ENCODE results near the gene FAAP20. TPM values are rescaled to one million over a fixed set of nuclear protein-coding genes. Genes with fewer than 3 reads are reported as not detected.

Gene FAAP20
- total RNA-seq, 1 donor from 2014 or later, result 50.6 TPM

DNA sequence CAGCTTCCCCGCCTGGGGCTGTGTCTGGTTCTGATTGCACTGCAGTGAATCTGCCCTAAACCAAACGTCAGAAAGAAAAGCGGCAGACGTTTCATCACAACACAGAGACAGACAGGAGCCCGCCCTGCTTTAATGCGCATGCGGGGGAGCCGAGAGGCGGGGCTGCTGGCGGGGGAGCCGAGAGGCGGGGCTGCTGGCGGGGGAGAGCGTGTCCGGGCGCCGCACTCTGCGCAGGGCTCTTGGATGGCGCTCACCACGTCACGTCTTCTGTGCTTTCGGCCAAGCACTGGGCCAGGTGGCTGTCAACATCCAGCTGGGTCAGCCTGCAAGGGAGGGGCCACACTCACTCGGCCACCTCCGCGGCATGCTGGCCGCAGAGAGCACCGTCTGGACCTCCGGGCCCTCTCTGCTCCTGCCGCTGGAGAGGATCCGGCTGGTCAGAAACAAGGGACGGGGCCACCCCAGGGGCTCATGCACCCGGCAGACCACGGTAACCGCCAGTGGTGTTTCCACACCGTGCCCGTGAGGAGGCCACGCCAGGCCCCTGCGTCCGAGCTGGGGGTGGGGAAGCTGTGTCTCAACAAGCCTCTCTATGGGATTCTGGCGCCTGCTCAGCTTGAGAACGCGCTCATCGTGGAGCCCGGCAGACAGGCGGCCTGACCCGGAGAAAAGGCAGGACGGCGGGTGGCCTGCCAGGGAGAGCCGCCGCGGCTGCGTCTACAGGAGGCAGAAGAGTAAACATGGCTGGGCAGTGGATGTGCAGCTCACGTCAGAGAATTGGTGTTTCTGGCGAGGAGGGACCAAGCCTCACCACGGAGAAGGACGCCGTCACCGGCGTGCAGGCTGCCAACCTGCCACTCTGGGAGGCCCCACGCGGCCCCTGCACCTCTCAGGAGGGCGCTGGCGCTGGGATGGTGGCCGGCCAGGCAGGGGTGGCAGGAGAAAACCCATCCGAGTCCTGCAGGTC is 4.8 kb downstream of the FAAP20 start:
- TF ChIP-seq, protein P1, sequence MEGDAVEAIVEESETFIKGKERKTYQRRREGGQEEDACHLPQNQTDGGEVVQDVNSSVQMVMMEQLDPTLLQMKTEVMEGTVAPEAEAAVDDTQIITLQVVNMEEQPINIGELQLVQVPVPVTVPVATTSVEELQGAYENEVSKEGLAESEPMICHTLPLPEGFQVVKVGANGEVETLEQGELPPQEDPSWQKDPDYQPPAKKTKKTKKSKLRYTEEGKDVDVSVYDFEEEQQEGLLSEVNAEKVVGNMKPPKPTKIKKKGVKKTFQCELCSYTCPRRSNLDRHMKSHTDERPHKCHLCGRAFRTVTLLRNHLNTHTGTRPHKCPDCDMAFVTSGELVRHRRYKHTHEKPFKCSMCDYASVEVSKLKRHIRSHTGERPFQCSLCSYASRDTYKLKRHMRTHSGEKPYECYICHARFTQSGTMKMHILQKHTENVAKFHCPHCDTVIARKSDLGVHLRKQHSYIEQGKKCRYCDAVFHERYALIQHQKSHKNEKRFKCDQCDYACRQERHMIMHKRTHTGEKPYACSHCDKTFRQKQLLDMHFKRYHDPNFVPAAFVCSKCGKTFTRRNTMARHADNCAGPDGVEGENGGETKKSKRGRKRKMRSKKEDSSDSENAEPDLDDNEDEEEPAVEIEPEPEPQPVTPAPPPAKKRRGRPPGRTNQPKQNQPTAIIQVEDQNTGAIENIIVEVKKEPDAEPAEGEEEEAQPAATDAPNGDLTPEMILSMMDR (IDR thresholded peaks at IDR 0.05; ENCODE audit: insufficient read depth, low read length, poor library complexity, severe bottlenecking), result no peak
- Histone ChIP-seq H3K4me3 (ENCODE audit: low read depth, low read length) (peak overlapping the region; percentile 36), H3K27me3 (ENCODE audit: control insufficient read depth, insufficient read depth, low read length) (no peaks in the 10 kb centered on the region), H3K36me3 (ENCODE audit: control insufficient read depth, insufficient read depth, low read length) (no peaks in the 10 kb centered on the region)
- DNase-seq (ENCODE audit: low read depth), result peak; percentile 79

DNA sequence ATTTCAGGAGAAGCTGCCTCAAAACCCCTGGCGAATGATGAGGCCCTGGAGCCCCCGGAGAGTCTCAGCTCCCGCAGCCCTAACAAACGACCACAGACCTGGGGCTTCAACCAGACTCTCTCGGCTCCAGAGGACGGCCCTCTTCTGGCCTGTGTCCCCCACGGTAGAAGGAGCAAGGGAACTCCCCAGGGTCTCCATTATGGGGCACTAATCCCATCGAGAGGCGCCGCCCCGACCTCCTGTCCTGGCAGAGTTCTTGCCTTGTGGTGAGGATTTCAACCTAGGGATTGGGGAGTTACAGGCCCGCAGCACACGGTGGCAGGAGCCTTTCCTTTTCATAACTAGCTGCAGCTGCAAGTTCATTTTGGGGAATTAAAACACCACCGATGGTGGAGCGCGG is 6.2 kb downstream of the FAAP20 start:
- H3K27me3 ChIP-seq (ENCODE audit: control insufficient read depth, insufficient read depth, low read length), result no peaks in the 10 kb centered on the region
- no peak for DNase-seq (ENCODE audit: low read depth)
- H3K36me3 ChIP-seq (ENCODE audit: control insufficient read depth, insufficient read depth, low read length), result no peaks in the 10 kb centered on the region
- H3K4me3 ChIP-seq (ENCODE audit: low read depth, low read length), result no peak overlapping the region
- TF ChIP-seq, protein P1 (IDR thresholded peaks at IDR 0.05; ENCODE audit: insufficient read depth, low read length, poor library complexity, severe bottlenecking), result no peak

- DNase-seq (ENCODE audit: low read depth), result no peak
- Histone ChIP-seq H3K27me3 (ENCODE audit: control insufficient read depth, insufficient read depth, low read length) (no peaks in the 10 kb centered on the region), H3K36me3 (ENCODE audit: control insufficient read depth, insufficient read depth, low read length) (no peaks in the 10 kb centered on the region), H3K4me3 (ENCODE audit: low read depth, low read length) (no peak overlapping the region)
- TF ChIP-seq, protein P1 (IDR thresholded peaks at IDR 0.05; ENCODE audit: insufficient read depth, low read length, poor library complexity, severe bottlenecking), result no peak
Observed at GRCh38 chr1:2187619-2188018, 7.0 kb downstream of the FAAP20 start.

- no peak overlapping the region for H3K4me3 ChIP-seq (ENCODE audit: low read depth, low read length)
- TF ChIP-seq, protein P1 (IDR thresholded peaks at IDR 0.05; ENCODE audit: insufficient read depth, low read length, poor library complexity, severe bottlenecking), result no peak
Observed at GRCh38 chr1:2186901-2187300, 7.7 kb downstream of the FAAP20 start.

DNA sequence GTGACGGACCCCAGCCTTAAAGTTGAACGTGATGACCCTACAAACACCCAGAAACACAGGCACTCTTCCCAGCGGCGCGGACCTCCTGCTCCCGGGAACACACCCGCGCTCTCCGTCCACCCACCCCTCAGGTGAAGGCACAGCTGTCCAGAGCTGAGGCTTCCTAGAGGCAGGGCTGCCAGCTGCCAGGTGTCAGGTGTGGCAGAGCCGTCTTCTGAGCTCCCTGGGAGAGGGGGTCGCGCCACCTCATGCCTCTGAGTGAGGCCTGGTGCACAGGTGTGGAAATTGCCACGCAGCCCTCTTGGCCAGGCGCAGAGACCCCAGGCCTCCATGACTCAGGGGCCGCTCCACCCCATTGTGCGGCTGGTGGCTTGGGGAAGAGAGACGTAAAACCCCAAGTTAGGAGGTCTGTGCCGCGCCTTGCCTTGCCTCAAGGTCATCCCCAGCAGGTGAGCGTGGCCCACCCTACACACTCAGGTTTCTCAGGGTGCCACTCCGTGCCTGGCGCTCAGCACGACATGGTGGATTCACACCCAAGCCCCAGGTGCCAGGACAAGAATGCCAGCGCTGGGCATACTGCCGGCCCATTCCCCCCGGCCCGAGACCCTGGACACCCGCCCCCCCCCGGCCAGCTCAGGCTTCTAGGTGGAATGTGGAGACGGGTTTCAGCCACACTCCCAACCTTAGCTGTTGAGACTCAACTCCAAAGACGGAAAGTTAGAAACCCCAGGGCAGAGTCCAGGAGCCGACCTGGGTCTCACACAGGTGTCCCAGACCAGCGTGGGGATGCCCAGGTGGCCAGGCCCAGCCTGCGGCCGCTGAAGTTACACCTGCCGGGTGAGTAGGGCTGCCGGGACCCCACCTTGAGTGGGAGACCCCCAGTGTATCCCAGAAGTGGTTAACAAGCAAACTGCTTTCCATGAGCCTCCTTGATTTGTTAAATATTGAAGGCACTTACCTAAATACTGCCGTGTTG is 8.4 kb downstream of the FAAP20 start:
- Histone ChIP-seq H3K36me3 (ENCODE audit: control insufficient read depth, insufficient read depth, low read length) (no peaks in the 10 kb centered on the region), H3K27me3 (ENCODE audit: control insufficient read depth, insufficient read depth, low read length) (no peaks in the 10 kb centered on the region), H3K4me3 (ENCODE audit: low read depth, low read length) (no peak overlapping the region)
- TF ChIP-seq, protein P1 (IDR thresholded peaks at IDR 0.05; ENCODE audit: insufficient read depth, low read length, poor library complexity, severe bottlenecking), result no peak
- DNase-seq (ENCODE audit: low read depth), result no peak

More at GRCh38 chr1:2186901-2187300, 7.7 kb downstream of the FAAP20 start:
- Histone ChIP-seq H3K36me3 (ENCODE audit: control insufficient read depth, insufficient read depth, low read length) (no peaks in the 10 kb centered on the region), H3K27me3 (ENCODE audit: control insufficient read depth, insufficient read depth, low read length) (no peaks in the 10 kb centered on the region)
- no peak for DNase-seq (ENCODE audit: low read depth)
